Measurements from ENCODE around the gene MLH3.
A peak's percentile ranks its signal among the peaks of the same experiment; 100 is the strongest.

The MLH3 gene

DNA sequence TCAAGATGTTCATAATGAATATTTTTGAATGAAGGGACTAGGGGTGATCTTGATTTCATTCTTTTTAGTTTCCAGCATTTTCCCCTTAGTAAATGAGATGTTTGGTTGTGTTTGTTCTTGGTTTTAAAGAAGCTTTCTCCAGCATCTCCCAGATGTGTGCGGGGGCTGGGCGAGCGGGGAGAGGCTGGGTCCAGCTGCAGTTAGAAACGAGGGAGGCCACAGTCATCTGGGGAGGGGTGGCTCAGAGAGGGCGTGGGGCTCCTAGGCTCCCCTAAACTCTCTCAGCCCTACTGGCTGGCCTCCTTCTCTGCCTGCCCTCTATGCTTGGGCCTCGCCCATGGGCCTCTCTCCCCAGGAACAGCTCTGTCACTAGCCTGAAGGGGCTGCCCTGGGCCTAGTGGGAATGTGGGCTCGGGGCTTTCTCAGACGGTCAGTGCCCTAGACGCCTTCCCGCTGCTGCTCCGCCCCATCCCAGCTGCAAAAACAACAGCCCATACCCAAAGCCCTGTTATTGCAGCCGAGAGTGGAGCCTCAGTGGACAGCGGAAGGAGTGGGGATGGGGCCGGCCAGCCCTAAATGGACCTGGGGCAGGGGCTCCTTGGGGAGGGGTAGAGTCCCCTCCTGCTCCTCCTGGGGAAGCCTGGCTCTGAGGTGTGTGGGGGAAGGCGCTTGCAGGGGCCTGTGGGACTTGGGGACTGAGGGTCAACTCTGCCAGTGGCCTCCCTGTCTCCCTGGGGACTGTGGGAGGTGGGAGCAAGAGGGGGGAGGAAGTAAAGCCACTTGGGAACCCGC lies 66.8 kb downstream of the MLH3 start:
- DNase-seq (ENCODE audit: low read depth): no peak

- no peak for DNase-seq (ENCODE audit: low read depth)
Measured at GRCh38 chr14:74983343-74983742, 67.9 kb downstream of the MLH3 start.

DNA sequence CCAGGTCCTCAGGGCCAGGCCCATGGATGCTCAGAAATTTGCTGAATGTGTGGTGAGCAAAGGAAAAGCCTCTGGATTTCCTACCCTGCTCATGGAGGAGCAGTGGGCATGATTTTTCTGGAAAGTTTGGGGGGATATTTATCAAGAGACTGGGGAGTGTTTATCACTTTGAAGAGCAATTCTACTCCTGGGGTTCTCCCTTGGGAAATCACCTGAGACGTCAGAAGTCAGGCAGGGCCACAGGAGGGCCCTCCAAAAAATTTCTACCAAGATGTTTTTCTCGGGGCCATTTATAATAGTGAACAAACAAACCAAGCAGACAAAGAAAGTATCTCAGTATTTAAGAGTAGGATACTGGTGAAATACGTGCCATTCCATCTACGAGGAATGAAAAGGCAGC lies 68.6 kb downstream of the MLH3 start:
- no peak for DNase-seq (ENCODE audit: low read depth)

- DNase-seq (ENCODE audit: low read depth): no peak
Measured at GRCh38 chr14:74981833-74982232, 69.4 kb downstream of the MLH3 start.

- no peak for DNase-seq (ENCODE audit: low read depth)
Measured at GRCh38 chr14:74981462-74981782, 69.8 kb downstream of the MLH3 start.

- DNase-seq (ENCODE audit: low read depth): no peak
Measured at GRCh38 chr14:74980731-74981461, 70.4 kb downstream of the MLH3 start.

- DNase-seq (ENCODE audit: low read depth): no peak
Measured at GRCh38 chr14:74980398-74980730, 70.9 kb downstream of the MLH3 start.

DNA sequence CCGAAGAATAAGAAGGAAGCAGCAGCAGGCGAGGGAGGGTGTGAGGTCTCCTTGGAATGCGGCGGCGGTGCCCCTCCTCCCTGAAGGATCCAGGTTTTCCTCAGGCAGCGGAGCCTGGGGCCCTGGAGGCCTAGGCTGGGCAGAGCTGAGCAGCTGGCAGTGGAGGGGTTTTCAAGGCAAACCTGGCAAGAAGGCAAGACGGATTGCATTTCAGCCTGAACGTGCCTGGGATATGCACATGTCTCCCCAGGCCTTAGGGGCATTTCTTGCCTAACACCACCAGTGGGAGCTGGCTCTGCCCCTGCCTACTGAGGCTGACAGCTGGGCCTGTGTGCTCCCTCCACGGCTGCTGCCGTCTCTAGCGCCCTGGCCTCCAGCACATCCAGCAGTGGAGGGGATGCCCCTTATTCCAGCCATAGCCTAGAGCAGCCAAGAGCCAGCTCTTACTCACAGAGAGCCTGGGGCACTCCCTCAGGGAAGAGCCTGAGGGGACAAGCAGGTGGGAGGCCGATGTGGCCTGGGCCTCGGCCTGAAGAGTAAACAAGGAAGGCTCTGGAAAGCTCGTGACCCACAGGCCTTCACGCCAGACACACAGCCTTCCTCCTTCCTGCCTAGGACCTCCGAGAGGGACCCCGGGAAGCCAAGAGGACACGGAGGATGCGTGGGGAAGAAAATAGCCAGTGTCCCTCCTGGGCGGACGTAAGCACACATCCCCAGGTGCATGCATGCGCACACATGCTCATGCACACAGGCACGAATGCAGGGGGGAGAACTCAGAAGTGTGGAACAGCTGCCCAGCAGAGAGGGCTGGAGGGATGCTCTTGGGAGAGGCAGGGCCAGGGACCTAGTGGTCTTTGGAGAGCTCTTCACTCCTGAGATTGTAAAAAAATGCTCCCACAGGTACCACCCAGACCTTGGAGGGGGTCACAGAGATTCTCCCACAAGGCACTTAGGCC lies 71.5 kb downstream of the MLH3 start:
- DNase-seq (ENCODE audit: low read depth): no peak

DNA sequence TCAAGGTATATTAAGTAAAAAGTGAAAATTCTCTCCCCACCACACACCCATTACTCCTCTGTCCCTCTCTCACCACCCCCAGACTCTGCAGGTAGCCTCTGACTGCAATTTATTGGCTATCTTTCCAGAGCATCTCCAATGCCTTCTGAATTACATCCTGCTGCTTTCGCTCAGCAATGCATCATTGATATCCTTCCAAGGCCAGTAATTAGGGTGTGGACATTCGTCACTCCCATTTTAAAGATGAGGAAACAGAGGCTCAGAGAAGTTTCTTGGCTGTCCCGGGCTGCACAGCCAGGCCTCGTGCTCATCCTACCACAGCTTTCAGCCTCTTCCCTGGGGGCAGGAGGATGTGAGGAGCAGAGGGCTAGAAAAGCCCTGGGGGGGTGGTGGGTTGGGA lies 72.2 kb downstream of the MLH3 start:
- no peak for DNase-seq (ENCODE audit: low read depth)

DNA sequence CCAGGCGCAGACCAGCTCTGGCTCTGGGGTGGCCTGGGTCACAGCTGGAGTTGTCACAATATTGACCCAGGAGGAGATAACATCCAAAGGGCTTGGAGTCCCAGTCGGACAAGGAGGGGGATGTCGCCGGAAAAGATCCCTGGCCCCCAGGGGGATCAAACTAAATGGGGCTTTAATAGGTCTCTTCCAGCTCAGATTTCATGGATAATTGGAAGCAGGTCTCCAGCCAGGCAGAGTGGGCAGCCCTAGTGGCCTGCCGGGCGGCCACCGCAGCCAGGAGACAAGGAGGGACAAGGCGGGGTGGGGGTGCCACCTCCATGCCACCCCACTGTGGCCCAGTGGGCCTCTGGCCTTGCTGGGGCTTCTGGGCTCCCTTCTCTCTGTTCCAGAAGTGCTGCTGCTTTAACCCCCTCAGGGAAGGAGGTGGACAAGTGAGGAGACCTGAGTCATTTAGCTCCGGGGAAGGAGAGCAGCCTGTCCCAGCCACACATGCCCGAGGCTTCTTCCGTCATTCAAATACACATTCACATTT lies 72.8 kb downstream of the MLH3 start:
- DNase-seq (ENCODE audit: low read depth): no peak

DNA sequence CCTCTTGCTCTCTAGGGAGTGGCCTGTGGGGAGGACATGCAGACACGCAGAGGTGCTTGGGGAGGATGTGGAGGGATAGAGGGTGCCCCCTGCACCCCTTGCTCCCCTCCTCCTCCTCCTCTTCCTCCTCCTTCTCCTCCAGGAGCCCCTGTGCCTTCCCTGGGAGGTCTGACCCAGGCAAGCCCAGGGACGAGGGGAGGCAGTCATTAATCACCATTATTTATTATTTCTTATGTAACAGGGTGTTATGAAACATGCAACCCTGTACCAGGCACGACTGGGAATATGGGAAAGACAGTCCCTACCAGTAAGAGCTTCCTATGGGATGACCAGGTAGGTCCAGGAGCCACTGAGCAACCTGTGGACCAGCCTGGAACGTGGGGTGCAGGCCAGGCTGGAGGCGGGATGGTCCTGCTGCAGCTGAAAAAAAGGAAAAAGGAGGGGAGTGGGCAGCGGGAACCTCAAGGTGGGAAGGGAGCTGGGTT lies 73.3 kb downstream of the MLH3 start:
- no peak for DNase-seq (ENCODE audit: low read depth)

DNA sequence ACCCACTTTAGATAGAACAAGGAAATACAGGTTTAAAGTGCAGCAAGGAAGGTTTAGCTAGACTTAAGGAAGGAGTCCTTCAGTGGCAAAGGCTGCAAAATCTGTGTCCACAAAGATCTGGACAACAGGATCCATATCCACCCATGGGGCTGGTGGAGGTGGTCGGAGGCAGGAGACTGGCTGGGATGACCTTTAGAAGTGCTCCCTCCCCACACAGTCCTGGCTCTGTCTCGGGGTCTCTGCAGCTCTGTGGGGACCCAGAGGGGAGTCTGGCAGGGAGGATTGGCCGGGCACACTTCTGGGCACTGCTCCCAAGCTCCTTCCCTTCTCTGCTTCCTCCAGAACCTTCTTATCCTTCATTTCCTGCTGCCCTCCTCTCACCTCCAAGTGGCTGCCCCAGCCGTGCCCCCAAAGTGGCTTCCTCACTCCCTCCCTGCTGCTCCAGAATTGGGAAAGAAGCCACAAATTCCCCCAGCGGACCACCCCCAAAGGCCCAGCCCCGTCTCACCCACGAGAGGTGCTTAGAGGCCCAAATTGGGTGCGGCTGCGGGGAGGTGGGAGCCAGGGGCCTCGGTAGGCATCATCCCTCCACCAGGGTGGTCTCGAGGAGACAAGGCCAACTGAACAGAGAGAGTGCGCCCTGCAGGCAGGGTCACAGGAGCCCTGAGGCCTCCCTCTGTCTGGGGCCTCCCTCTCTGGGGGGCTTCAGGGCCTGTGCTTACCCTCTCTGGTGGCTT lies 73.9 kb downstream of the MLH3 start:
- no peak for DNase-seq (ENCODE audit: low read depth)

GRCh38 chr14:74976264-74977113 lies 74.8 kb downstream of the MLH3 start:
- DNase-seq (ENCODE audit: low read depth): no peak

GRCh38 chr14:74975059-74975810 lies 76.0 kb downstream of the MLH3 start:
- no peak for DNase-seq (ENCODE audit: low read depth)

GRCh38 chr14:74974364-74975058 lies 76.8 kb downstream of the MLH3 start:
- DNase-seq (ENCODE audit: low read depth): no peak

GRCh38 chr14:74973905-74974363 lies 77.3 kb downstream of the MLH3 start:
- no peak for DNase-seq (ENCODE audit: low read depth)

DNA sequence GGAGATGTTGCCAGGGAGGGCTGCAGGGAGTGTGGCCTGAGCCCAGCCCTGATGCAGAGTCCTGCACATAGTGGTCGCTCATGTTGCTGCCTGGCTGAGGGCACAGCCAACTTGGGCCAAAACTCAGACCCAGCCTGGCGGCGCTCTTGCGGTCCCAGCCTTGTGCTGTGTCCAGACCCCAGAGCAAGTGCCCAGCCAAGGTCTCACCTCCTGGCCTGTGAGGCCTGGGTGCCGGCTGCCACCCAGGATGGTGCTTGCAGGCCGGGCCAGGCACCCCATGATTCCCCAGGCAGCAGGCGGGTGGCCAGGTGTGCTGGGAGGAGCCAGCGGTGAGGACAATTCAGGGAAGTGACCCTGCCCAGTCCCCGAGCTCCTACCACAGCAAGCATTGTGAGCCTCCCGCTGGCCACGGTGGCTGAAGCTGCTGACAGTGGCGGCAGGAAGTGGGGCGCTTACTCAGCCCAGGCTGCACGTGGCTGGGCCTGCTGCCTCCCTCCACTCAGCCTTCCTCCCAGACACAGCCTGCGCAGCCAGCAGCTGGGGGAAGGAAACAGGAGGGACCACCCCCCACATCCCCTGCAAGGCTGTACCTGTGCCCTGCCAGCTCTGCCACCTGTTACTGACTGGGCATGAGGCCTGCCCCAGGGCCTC lies 78.1 kb downstream of the MLH3 start:
- peak; percentile 20 for DNase-seq (ENCODE audit: low read depth)

- no peak for DNase-seq (ENCODE audit: low read depth)
Measured at GRCh38 chr14:74968811-74969210, 82.5 kb downstream of the MLH3 start.
